ENCODE measurements around the gene LPO. TPM values are rescaled to one million over a fixed set of nuclear protein-coding genes. Genes with fewer than 3 reads are reported as not detected.
A peak's percentile ranks its signal among the peaks of the same experiment; 100 is the strongest.

Gene LPO
- total RNA-seq, 2 experiments from 2014 or later: not detected

DNA sequence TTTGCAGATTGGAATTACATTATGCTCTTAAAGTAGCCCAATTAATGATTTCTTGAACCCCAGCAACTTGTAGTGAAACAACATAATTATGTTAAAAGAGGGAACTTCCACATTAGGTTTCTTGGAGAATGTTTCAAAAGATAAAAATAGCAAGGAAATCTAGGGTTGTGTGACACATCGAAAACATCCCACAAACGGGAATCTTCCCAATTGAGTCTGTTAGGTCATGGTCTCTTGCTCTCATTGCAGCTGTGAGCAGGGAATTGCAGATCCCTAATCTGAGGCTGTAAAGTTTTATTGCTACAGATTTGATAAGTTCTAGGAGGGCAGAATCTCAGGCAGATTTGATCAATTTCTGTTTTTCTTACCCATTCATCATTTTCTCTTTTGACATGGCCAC is 6.7 kb upstream of the LPO start:
- DNase-seq: no peak
- H3K4me3 Mint-ChIP-seq: no peak overlapping the region
- CTCF ChIA-PET: no interaction called here

DNA sequence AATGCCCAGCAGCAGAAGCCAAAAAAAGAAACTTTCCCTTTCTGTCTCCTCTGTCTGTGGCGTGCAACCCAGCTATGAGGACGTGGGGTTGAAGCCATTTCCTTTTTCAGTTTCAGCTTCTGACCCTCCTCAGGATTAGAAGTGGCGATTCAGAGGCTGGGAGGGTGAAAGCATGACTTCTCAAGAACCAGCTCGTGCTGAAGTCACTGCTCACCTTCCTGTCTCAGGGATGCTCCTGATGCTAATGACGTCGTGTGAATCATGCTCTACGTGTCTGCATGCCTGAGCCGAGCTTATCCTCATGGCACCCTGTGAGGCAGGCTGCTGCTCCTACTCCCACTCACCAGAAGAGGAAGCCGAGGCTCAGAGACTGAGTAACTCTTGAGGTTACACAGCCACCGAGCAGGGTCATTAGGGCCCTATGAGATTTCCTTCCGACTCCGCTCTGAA is 5.7 kb upstream of the LPO start:
- CTCF ChIA-PET: no interaction called here
- intact Hi-C loops (cut with micrococcal nuclease): no loop called here
- Mint-ChIP-seq H3K36me3 (ENCODE audit: low read depth) (no peaks in the 10 kb centered on the region), H3K4me3 (no peak overlapping the region), H3K27ac (no peak overlapping the region), H3K9me3 (no peaks in the 10 kb centered on the region), H3K27me3 (ENCODE audit: low read depth) (peaks cover 12% of the 10 kb centered on the region), H3K4me1 (ENCODE audit: low read depth) (no peaks in the 10 kb centered on the region)
- DNase-seq: no peak

More for the DNA sequence above, 6.7 kb upstream of the LPO start:
- Mint-ChIP-seq H3K36me3 (ENCODE audit: low read depth) (no peaks in the 10 kb centered on the region), H3K27ac (no peak overlapping the region), H3K4me1 (ENCODE audit: low read depth) (no peaks in the 10 kb centered on the region), H3K9me3 (no peaks in the 10 kb centered on the region), H3K27me3 (ENCODE audit: low read depth) (peaks cover 12% of the 10 kb centered on the region)
- intact Hi-C loops (cut with micrococcal nuclease): no loop called here

DNA sequence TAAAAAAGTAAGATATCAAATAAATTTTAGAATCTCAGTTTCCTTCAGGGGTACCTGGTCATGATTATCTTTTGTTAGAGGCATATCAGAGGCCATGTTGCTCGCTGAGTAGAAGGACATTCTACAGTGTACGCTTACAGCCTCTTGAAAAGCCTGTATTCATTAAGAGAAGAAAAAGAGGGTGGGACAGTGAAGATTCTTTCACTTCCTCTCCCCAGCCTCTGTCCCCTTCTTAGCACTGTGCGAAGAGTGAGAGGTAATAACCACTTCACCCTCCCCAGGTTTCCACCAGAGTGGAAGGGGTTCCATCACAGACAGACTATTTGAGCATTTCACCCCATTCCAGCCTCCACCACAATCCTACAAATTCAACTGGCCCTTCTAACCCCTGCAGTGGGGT is 4.8 kb upstream of the LPO start:
- H3K36me3 Mint-ChIP-seq (ENCODE audit: low read depth): no peaks in the 10 kb centered on the region
- intact Hi-C loops (cut with micrococcal nuclease): no loop called here

DNA sequence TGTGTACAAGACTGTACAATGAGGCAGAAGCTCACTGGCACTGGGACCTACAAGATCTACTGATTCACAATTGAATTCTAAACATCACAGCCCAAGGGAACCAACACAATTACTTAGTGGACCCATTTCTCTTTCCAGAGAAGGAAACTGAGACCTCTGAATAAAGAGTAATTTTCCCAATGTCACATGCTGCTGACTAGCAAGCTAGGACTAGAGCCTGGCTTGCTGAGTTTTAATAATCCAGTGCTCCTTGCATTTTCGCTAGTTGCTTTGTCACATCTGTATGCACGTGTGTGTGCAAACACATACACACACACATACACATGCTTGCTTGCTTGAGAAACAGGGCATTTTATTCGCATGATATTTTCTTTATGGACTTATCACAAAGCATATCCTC is 3.9 kb upstream of the LPO start:
- Mint-ChIP-seq H3K27ac (no peak overlapping the region), H3K4me1 (ENCODE audit: low read depth) (no peaks in the 10 kb centered on the region), H3K9me3 (no peaks in the 10 kb centered on the region), H3K36me3 (ENCODE audit: low read depth) (no peaks in the 10 kb centered on the region), H3K27me3 (ENCODE audit: low read depth) (peaks cover 14% of the 10 kb centered on the region), H3K4me3 (no peak overlapping the region)
- CTCF ChIA-PET: no interaction called here
- intact Hi-C loops (cut with micrococcal nuclease): no loop called here
- no peak for DNase-seq

More for the DNA sequence above, 4.8 kb upstream of the LPO start:
- Mint-ChIP-seq H3K4me3 (no peak overlapping the region), H3K9me3 (no peaks in the 10 kb centered on the region), H3K27me3 (ENCODE audit: low read depth) (peaks cover 9% of the 10 kb centered on the region), H3K27ac (no peak overlapping the region), H3K4me1 (ENCODE audit: low read depth) (no peaks in the 10 kb centered on the region)
- no peak for DNase-seq
- CTCF ChIA-PET: no interaction called here

DNA sequence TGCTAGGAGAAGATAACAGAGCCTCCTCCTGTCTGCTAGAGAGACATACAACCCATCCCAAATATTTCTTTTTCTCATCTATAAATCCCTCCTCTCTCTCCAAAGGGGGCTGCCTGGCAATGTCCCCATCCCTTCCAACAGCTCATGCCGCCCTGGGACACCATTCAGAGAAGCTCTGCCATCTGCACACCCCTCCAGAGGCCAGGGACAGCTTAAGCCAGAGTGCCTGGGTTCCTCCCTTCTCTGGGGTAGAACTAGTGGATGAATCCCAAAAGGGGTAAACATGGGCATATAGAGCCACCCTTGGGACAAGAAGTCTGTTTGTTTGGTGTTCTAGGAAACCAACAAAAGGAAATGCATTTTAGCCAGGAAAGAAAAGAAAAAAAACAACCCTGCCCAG is 2.6 kb upstream of the LPO start:
- DNase-seq: no peak
- Mint-ChIP-seq H3K27ac (no peak overlapping the region), H3K4me1 (ENCODE audit: low read depth) (no peaks in the 10 kb centered on the region), H3K36me3 (ENCODE audit: low read depth) (no peaks in the 10 kb centered on the region), H3K9me3 (no peaks in the 10 kb centered on the region), H3K27me3 (ENCODE audit: low read depth) (peaks cover 22% of the 10 kb centered on the region), H3K4me3 (no peak overlapping the region)
- CTCF ChIA-PET: interaction anchor here (0.6 to 1.2 kb wide), 3 partner anchors 12 to 334 kb away, joined by 3 read pairs; no protein-coding TSS in a partner anchor
- intact Hi-C loops (cut with micrococcal nuclease): no loop called here

DNA sequence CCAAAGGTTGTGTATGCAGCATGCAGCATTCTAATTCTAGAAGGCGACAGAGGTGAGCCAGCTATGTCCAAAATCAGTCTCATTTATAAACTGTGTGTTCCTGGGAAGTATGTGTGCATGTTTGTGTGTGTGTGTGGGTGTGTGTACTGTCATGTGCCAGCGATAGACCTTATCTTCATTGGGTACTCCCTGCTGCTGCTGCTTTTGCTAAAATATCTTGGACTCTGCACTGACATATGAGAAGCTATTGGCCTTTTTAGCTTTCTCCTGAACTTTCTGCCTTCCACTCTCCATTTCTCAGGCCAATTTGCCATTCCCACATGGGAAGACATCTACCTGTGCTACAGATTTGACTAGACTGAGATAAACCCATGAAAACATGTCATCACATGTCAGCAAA is 2.0 kb upstream of the LPO start:
- intact Hi-C loops (cut with micrococcal nuclease): no loop called here

DNA sequence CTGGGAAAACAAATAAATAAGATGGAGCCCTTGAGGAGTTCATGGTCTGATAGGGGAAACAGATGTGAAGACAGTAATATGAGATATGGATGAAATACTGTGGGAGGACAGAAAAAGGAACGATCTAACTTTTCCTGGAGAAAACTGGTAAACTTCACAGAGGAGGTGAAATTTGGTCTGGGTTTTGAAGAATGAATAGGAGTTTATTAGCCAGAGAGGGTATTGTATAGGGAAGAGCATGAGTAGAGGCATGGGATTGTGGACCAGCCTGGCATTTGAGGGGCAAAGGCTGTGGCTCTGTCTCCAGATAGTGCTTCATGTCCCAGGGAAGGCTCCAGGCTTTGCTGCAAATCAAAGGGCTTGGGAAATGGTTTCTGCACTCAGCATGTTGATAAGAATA is 1.6 kb downstream of the LPO start:
- CTCF ChIA-PET: no interaction called here
- Mint-ChIP-seq H3K36me3 (ENCODE audit: low read depth) (no peaks in the 10 kb centered on the region), H3K4me1 (ENCODE audit: low read depth) (peaks cover 4% of the 10 kb centered on the region), H3K9me3 (no peaks in the 10 kb centered on the region), H3K27ac (no peak overlapping the region), H3K27me3 (ENCODE audit: low read depth) (peaks cover 34% of the 10 kb centered on the region), H3K4me3 (no peak overlapping the region)
- no peak for DNase-seq
- intact Hi-C loops (cut with micrococcal nuclease): no loop called here

More for the DNA sequence above, 2.0 kb upstream of the LPO start:
- H3K4me3 Mint-ChIP-seq: no peak overlapping the region
- no peak for DNase-seq
- H3K36me3 Mint-ChIP-seq (ENCODE audit: low read depth): no peaks in the 10 kb centered on the region
- no peak overlapping the region for H3K27ac Mint-ChIP-seq
- H3K27me3 Mint-ChIP-seq (ENCODE audit: low read depth): peaks cover 22% of the 10 kb centered on the region
- no peaks in the 10 kb centered on the region for H3K4me1 Mint-ChIP-seq (ENCODE audit: low read depth)
- no peaks in the 10 kb centered on the region for H3K9me3 Mint-ChIP-seq
- CTCF ChIA-PET: interaction anchor here (0.6 to 1.2 kb wide), 3 partner anchors 12 to 334 kb away, joined by 3 read pairs; no protein-coding TSS in a partner anchor

DNA sequence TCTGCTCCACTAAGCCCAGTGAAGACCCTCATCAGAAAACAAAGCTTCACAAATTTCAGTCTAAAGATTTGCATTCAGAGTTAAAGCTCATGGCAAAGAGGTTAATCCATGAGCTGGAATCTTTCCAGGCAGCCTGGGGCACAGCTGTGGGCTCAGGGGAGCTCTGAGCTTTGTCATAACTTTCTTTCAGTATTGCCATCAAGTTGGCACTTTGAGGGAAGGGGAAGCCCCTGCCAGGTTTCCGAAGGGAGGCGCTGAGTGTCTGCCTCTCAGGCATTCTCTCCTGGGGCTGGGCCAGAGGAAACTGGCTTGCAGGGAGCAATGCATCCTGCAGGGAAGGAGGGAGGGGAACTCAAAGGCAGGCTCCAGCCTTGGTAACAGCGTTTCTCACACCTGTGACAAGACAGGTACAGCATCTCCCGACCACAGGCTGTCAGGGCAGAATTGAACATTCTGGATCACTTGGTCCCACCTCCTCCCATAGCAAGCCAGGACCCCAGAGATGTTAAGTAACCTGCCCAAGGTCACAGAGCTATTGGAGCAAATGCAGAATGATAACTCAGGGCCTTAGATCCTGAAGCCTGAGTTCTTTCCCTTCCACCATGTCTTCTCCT is 3.9 kb downstream of the LPO start:
- Mint-ChIP-seq H3K9me3 (no peaks in the 10 kb centered on the region), H3K4me3 (no peak overlapping the region), H3K27ac (no peak overlapping the region), H3K36me3 (ENCODE audit: low read depth) (no peaks in the 10 kb centered on the region), H3K27me3 (ENCODE audit: low read depth) (peaks cover 29% of the 10 kb centered on the region), H3K4me1 (ENCODE audit: low read depth) (peaks cover 4% of the 10 kb centered on the region)
- intact Hi-C loops (cut with micrococcal nuclease): no loop called here
- CTCF ChIA-PET: no interaction called here
- peak; percentile 66 for DNase-seq

DNA sequence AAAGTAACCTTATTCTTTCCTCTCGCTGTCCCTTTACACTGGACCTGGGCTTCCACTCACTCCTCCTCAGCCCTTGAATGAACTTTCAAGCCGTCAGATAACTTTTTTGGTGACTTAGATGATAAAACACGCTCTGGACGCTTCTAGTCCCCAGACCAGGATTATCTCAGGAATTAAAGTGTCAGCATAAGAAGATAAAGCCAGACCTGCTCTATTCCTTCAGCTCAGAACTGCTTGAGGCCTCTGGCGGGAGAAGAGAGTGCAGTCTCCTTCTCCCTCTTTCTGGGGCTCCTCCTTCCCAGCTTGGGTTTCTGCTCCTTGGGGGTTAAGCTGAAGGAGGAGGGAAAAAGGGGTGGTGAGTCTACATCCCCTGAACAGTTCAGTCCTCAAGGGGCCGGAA is 6.6 kb downstream of the LPO start:
- Mint-ChIP-seq H3K36me3 (ENCODE audit: low read depth) (no peaks in the 10 kb centered on the region), H3K9me3 (no peaks in the 10 kb centered on the region), H3K4me1 (ENCODE audit: low read depth) (peaks cover 11% of the 10 kb centered on the region), H3K27ac (no peak overlapping the region), H3K27me3 (ENCODE audit: low read depth) (peaks cover 21% of the 10 kb centered on the region), H3K4me3 (no peak overlapping the region)
- no peak for DNase-seq
- CTCF ChIA-PET: no interaction called here
- intact Hi-C loops (cut with micrococcal nuclease): loop anchor here (5.0 kb wide), 1 partner anchor 43 kb away; no protein-coding TSS in a partner anchor

DNA sequence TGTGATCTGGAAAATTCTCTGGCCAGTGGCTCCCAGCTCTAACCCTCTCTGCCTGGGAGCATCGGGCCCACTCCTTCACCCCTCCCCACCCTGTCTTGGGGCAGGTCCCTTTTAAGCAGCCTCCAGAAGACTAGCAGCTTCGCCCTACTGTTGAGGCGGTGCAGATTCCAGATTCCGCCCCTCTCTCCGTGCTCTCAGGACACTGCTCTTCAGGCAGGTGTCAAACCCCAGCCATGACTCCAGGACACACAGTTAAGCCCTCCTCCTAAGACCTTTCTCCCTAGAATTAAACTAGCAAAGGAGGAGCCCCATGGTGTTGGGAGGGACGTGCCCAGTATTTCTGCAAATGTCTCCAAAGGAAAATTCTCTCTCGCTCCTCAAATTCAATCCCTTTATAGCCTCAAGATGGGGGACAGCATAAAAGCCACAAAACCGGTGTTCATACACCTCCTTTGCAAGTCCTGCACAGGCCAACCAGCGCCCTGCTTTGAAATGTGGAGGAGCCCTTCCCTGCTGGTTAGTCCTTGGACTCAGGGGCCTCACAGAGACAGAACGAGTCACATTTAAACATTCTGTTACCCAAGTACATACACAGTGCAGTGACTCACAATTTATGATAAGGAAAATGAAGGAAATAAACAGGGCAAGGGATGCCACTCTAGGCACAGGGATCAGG is 7.2 kb downstream of the LPO start:
- Mint-ChIP-seq H3K27me3 (ENCODE audit: low read depth) (peaks cover 19% of the 10 kb centered on the region), H3K27ac (no peak overlapping the region), H3K4me3 (no peak overlapping the region), H3K9me3 (no peaks in the 10 kb centered on the region), H3K36me3 (ENCODE audit: low read depth) (no peaks in the 10 kb centered on the region), H3K4me1 (ENCODE audit: low read depth) (peaks cover 15% of the 10 kb centered on the region)
- DNase-seq: no peak
- CTCF ChIA-PET: no interaction called here
- intact Hi-C loops (cut with micrococcal nuclease): loop anchor here (5.0 kb wide), 1 partner anchor 43 kb away; no protein-coding TSS in a partner anchor

DNA sequence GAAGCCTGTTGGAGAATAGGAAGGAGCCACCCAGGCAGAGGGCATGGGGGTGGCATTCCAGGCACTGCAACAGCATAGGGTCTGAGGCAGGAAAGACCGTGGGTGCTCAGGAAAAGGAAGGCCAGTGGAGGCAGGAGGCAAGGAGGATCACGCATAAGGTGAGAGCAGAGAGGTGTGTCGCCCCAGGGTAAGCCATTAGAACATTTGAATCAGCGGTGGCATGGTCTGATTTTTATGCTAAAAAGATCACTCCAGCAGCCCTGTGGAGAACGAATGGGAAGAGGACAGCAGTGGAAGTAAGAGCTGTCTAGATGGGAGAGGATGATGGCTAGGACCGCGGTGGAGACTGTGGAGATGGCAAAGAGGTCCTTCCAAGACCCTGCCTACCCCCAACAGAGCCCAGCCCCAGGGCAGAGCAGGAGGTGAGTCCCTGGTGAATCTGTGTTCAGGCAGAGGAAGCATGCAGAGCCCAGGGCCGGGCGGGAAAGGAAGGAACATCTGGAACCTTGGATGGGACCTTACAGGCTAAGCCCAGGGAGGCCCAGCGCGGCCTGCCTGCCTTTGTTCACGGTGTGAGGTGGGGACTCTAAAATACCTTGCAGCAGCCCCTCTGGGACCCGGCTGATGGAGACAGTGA is 7.8 kb downstream of the LPO start:
- Mint-ChIP-seq H3K4me1 (ENCODE audit: low read depth) (peaks cover 15% of the 10 kb centered on the region), H3K36me3 (ENCODE audit: low read depth) (no peaks in the 10 kb centered on the region), H3K4me3 (no peak overlapping the region), H3K27me3 (ENCODE audit: low read depth) (peaks cover 19% of the 10 kb centered on the region), H3K9me3 (no peaks in the 10 kb centered on the region), H3K27ac (no peak overlapping the region)
- intact Hi-C loops (cut with micrococcal nuclease): loop anchor here (5.0 kb wide), 1 partner anchor 44 kb away; no protein-coding TSS in a partner anchor
- CTCF ChIA-PET: interaction anchor here (0.5 kb wide), 1 partner anchor 41 kb away, joined by 5 read pairs; no protein-coding TSS in a partner anchor
- DNase-seq: no peak

DNA sequence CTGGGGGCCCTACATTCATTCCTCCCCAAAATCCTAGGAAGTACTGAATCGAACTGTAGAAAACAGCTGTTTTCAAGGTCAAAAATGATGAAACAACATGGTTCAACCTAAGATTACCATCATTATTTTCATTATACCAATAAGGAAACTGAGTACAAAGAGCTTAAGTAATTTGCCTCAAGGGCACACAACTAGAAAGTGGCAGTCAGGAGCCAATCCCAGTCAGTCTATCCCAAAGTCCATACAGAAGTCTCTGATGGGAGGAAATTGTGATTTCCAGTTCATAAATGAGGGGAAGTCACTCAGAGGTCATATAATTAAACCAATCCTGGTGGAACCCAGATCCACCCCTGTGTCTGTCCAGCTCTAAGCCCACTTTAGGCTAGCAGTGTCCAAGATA is 8.4 kb downstream of the LPO start:
- Mint-ChIP-seq H3K27ac (no peak overlapping the region), H3K9me3 (no peaks in the 10 kb centered on the region), H3K4me3 (no peak overlapping the region), H3K27me3 (ENCODE audit: low read depth) (peaks cover 16% of the 10 kb centered on the region), H3K4me1 (ENCODE audit: low read depth) (peaks cover 12% of the 10 kb centered on the region), H3K36me3 (ENCODE audit: low read depth) (no peaks in the 10 kb centered on the region)
- no peak for DNase-seq
- intact Hi-C loops (cut with micrococcal nuclease): loop anchor here (5.0 kb wide), 1 partner anchor 44 kb away; no protein-coding TSS in a partner anchor
- CTCF ChIA-PET: interaction anchor here (0.5 to 1.4 kb wide), 2 partner anchors 40 to 47 kb away, joined by 3 to 5 read pairs; no protein-coding TSS in a partner anchor

Measured in activated naive CD4-positive, alpha-beta T cell treated with anti-CD3 and anti-CD28 coated beads for 36 hours (primary cell).